ENCODE measurements around the gene TMEM229A. TPM values are rescaled to one million over a fixed set of nuclear protein-coding genes. Genes with fewer than 3 reads are reported as not detected.

TMEM229A gene
- total RNA-seq, 1 experiment from 2014 or later = 0.50 TPM

DNA sequence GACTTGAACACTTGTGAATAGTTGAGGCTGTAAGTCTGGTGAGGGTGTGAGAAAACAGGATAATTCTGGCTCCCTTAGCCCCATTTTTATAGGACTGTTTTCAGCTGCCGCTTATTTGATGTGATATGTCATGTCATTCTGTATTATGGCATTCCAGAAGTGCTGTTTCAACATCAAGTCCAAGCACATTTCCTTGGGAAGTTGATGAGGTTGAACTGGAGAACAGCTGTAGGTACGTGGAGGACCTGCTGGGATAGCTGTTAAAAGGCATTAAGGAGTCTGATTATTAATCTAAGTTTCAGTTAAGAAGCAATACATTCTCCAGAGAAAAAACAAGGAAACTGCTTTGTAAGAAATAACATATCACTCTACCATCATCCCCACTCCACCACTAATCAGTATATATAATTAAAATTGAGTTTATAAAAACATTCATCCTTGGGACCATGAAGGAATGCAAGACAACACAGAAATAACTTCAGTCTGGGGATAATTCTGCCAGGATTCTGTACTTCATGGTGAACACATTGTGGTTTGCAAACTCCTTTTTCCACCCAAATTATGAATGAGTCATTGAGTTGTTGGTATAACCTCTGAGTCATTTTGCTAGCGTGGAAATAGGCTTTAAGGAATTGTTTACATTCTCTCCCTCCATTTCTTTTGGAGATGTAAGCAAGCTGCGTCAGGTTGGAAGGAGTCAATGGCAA, 39.9 kb upstream of the TMEM229A start:
- POLR2A ChIA-PET = no interaction called here
- H3K4me3 Mint-ChIP-seq (ENCODE audit: unreplicated experiment) = no peak overlapping the region
- DNase-seq = no peak
- intact Hi-C loops (cut with micrococcal nuclease; ENCODE audit: unreplicated experiment) = no loop called here
- no peak overlapping the region for H3K27ac Mint-ChIP-seq (ENCODE audit: unreplicated experiment)
- no peaks in the 10 kb centered on the region for H3K4me1 Mint-ChIP-seq (ENCODE audit: low read depth, unreplicated experiment)
- H3K27me3 Mint-ChIP-seq (ENCODE audit: insufficient read depth, unreplicated experiment) = no peaks in the 10 kb centered on the region
- Histone ChIP-seq H3K27me3 (replicated peaks; ENCODE audit: control insufficient read depth, insufficient read depth, low read length) (no peaks in the 10 kb centered on the region), H3K4me3 (ENCODE audit: low read depth, low read length) (no peak overlapping the region), H3K4me1 (no peaks in the 10 kb centered on the region), H3K9me3 (no peaks in the 10 kb centered on the region), H3K36me3 (ENCODE audit: control insufficient read depth, insufficient read depth, low read length) (no peaks in the 10 kb centered on the region)
- TF ChIP-seq, protein P1, sequence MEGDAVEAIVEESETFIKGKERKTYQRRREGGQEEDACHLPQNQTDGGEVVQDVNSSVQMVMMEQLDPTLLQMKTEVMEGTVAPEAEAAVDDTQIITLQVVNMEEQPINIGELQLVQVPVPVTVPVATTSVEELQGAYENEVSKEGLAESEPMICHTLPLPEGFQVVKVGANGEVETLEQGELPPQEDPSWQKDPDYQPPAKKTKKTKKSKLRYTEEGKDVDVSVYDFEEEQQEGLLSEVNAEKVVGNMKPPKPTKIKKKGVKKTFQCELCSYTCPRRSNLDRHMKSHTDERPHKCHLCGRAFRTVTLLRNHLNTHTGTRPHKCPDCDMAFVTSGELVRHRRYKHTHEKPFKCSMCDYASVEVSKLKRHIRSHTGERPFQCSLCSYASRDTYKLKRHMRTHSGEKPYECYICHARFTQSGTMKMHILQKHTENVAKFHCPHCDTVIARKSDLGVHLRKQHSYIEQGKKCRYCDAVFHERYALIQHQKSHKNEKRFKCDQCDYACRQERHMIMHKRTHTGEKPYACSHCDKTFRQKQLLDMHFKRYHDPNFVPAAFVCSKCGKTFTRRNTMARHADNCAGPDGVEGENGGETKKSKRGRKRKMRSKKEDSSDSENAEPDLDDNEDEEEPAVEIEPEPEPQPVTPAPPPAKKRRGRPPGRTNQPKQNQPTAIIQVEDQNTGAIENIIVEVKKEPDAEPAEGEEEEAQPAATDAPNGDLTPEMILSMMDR (IDR thresholded peaks at IDR 0.05; ENCODE audit: insufficient read depth in 1 of 2, low read depth in 1 of 2, low read length in 1 of 2, severe bottlenecking in 1 of 2, unreplicated experiment in 1 of 2) = no peak
- CTCF ChIA-PET = no interaction called here
- H3K9me3 Mint-ChIP-seq (ENCODE audit: unreplicated experiment) = no peaks in the 10 kb centered on the region
- BruUV-seq (replicated peaks) = no TSS peak
- no peaks in the 10 kb centered on the region for H3K36me3 Mint-ChIP-seq (ENCODE audit: insufficient read depth, unreplicated experiment)

DNA sequence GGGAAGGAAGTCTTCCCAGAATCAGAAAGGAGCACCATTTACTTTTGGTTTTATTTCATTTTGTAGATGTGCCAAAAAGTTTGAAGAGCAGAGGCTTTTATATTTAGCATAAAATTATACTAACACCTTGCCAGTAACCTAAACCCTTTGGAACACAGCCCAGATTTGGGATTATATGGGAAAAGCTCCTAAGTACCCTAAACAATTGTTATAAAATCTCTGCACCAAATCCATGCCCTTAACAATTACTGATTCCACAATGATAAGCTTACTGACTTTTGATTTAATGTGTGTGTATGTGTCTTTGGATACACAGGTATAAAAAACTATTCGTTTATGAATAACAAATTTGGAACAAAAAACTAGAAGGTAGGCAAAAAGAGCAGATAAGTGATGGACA, 39.0 kb upstream of the TMEM229A start:
- H3K27me3 Mint-ChIP-seq (ENCODE audit: insufficient read depth, unreplicated experiment) = no peaks in the 10 kb centered on the region
- POLR2A ChIA-PET = no interaction called here

DNA sequence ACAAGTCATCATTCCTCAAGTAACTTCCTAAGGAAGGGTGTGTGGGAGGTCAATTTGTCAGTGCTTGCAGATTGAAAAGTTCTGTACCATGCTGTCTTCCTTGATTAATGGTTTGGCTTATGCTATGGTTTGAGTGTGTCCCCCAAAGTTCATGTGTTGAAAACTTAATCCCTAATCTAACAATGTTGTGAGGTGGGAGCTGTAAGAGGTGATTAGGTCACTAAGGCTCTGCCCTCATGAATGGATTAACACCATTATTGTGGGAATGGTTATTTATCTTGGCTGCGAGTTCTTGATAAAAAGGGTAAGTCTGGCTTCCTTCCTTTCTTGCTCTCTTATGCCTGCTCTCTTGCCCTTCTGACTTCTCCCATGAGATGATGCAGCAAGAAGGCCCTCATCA, 29.3 kb upstream of the TMEM229A start:
- no peak overlapping the region for H3K27ac Mint-ChIP-seq (ENCODE audit: unreplicated experiment)
- no peak for DNase-seq
- CTCF ChIA-PET = no interaction called here

More for the DNA sequence above, 39.0 kb upstream of the TMEM229A start:
- intact Hi-C loops (cut with micrococcal nuclease; ENCODE audit: unreplicated experiment) = no loop called here
- CTCF ChIA-PET = no interaction called here
- TF ChIP-seq, protein P1 (IDR thresholded peaks at IDR 0.05; ENCODE audit: insufficient read depth in 1 of 2, low read depth in 1 of 2, low read length in 1 of 2, severe bottlenecking in 1 of 2, unreplicated experiment in 1 of 2) = no peak
- Histone ChIP-seq H3K4me3 (ENCODE audit: low read depth, low read length) (no peak overlapping the region), H3K9me3 (no peaks in the 10 kb centered on the region), H3K27me3 (replicated peaks; ENCODE audit: control insufficient read depth, insufficient read depth, low read length) (no peaks in the 10 kb centered on the region), H3K4me1 (no peaks in the 10 kb centered on the region), H3K36me3 (ENCODE audit: control insufficient read depth, insufficient read depth, low read length) (no peaks in the 10 kb centered on the region)
- Mint-ChIP-seq H3K27ac (ENCODE audit: unreplicated experiment) (no peak overlapping the region), H3K4me3 (ENCODE audit: unreplicated experiment) (no peak overlapping the region), H3K9me3 (ENCODE audit: unreplicated experiment) (no peaks in the 10 kb centered on the region), H3K4me1 (ENCODE audit: low read depth, unreplicated experiment) (no peaks in the 10 kb centered on the region), H3K36me3 (ENCODE audit: insufficient read depth, unreplicated experiment) (no peaks in the 10 kb centered on the region)
- no peak for DNase-seq
- BruUV-seq (replicated peaks) = no TSS peak

More for the DNA sequence above, 29.3 kb upstream of the TMEM229A start:
- Mint-ChIP-seq H3K4me3 (ENCODE audit: unreplicated experiment) (no peak overlapping the region), H3K4me1 (ENCODE audit: low read depth, unreplicated experiment) (peaks cover 7% of the 10 kb centered on the region), H3K36me3 (ENCODE audit: insufficient read depth, unreplicated experiment) (no peaks in the 10 kb centered on the region), H3K27me3 (ENCODE audit: insufficient read depth, unreplicated experiment) (no peaks in the 10 kb centered on the region), H3K9me3 (ENCODE audit: unreplicated experiment) (no peaks in the 10 kb centered on the region)
- no peak overlapping the region for H3K4me3 ChIP-seq (ENCODE audit: low read depth, low read length)
- H3K36me3 ChIP-seq (ENCODE audit: control insufficient read depth, insufficient read depth, low read length) = no peaks in the 10 kb centered on the region
- H3K27me3 ChIP-seq (replicated peaks; ENCODE audit: control insufficient read depth, insufficient read depth, low read length) = no peaks in the 10 kb centered on the region
- TF ChIP-seq, protein P1 (IDR thresholded peaks at IDR 0.05; ENCODE audit: insufficient read depth in 1 of 2, low read depth in 1 of 2, low read length in 1 of 2, severe bottlenecking in 1 of 2, unreplicated experiment in 1 of 2) = no peak
- POLR2A ChIA-PET = no interaction called here
- no peaks in the 10 kb centered on the region for H3K9me3 ChIP-seq
- no TSS peak for BruUV-seq (replicated peaks)
- H3K4me1 ChIP-seq = no peaks in the 10 kb centered on the region
- intact Hi-C loops (cut with micrococcal nuclease; ENCODE audit: unreplicated experiment) = no loop called here
